Lung (tissue), 12 donors: Measurements from ENCODE around the gene NAXE. TPM values are rescaled to one million over a fixed set of nuclear protein-coding genes. Genes with fewer than 3 reads are reported as not detected.

Experiments used
- ATAC-seq: fragments of 200-7000 bp; cut with Tn5 transposase; one replicate; pipeline ENCODE4 v1.9.1; 2020; ENCODE audit warnings: moderate number of reproducible peaks; ENCODE audit not compliant: insufficient read depth, low FRiP score
- DNase-seq, 3 donors: peaks; one replicate each; pipeline ENCODE4 v3.0.0-alpha.2; 2013 to 2017
- H3K27ac ChIP-seq, 2 donors: one replicate each; pipeline ENCODE4 v1.5.1; 2013; ENCODE audit warnings: mild to moderate bottlenecking in 2 of 2, moderate library complexity in 2 of 2, control low read depth in 1 of 2, inconsistent platforms in 1 of 2, low read depth in 1 of 2, low read length in 1 of 2
- H3K27me3 ChIP-seq, 3 donors: one replicate each; pipeline ENCODE4 v1.5.1; 2013; ENCODE audit warnings: low read length in 2 of 3; ENCODE audit not compliant: control insufficient read depth in 3 of 3, insufficient read depth in 3 of 3
- H3K36me3 ChIP-seq, 4 donors: one replicate each; pipeline ENCODE4 v1.5.1; 2013; ENCODE audit warnings: low read length in 4 of 4, mild to moderate bottlenecking in 1 of 4, moderate library complexity in 1 of 4; ENCODE audit not compliant: control insufficient read depth in 4 of 4, insufficient read depth in 4 of 4
- H3K4me1 ChIP-seq, 5 donors: one replicate each; pipeline ENCODE4 v1.5.1; 2013; ENCODE audit warnings: low read length in 5 of 5, mild to moderate bottlenecking in 2 of 5, moderate library complexity in 1 of 5; ENCODE audit not compliant: control insufficient read depth in 5 of 5, insufficient read depth in 5 of 5
- H3K4me3 ChIP-seq: one replicate; pipeline ENCODE4 v1.5.1; 2013; ENCODE audit warnings: mild to moderate bottlenecking, control low read depth, moderate library complexity
- H3K9ac ChIP-seq, 2 donors: one replicate each; pipeline ENCODE4 v1.5.1; 2013; ENCODE audit warnings: low read length in 2 of 2, control low read depth in 1 of 2; ENCODE audit not compliant: insufficient read depth in 1 of 2
- H3K9me3 ChIP-seq, 4 donors: one replicate each; pipeline ENCODE4 v1.5.1; 2013; ENCODE audit warnings: low read length in 3 of 4, mild to moderate bottlenecking in 1 of 4, moderate library complexity in 1 of 4; ENCODE audit not compliant: control insufficient read depth in 4 of 4, insufficient read depth in 3 of 4
- CTCF ChIP-seq: IDR thresholded peaks from 2 replicates; pipeline ENCODE4 v1.5.1; 2012; ENCODE audit warnings: mild to moderate bottlenecking; ENCODE audit errors: control extremely low read depth, extremely low read depth
- WGBS, 2 donors: extraction: QIAGEN DNeasy Blood & Tissue Kit; methylation state at CpG; one replicate each; pipeline ENCODE4 v1.1.7; 2013; 5-methylcytosine and 5-hydroxymethylcytosine counted together
- polyA plus RNA-seq, 2 donors: library from polyadenylated mRNA; stranded (reverse); fragments of 200-250 nt; gene quantifications; one replicate each; pipeline ENCODE4 v1.2.1, GENCODE V29; 2013
- total RNA-seq, 2 donors: library from RNA; depleted of rRNA in 1 of 2; stranded (reverse); fragments of >200 nt in 1 of 2; gene quantifications; one replicate each; pipeline ENCODE4 v1.2.1, GENCODE V29; 2014 to 2021
- donor health status: control.
- donor health status: control.
- donor health status: Bipolar disorder and iron deficiency.
- donor health status: healthy.
- donor health status: DM: yes; HTN: yes; CAD: no.

NAXE gene
- total and polyA plus RNA-seq, 4 donors, result 38.1 to 95.8 (median 78.8) TPM

- peaks cover 0 to 5% (median 0%) of the 10 kb centered on the region in 4 donors for H3K9me3 ChIP-seq
- TF ChIP-seq CTCF, result no peak
- DNase-seq, result no peak
- ATAC-seq, result no peak
- no peaks in the 10 kb centered on the region for H3K36me3 ChIP-seq
- 3 to 4% methylated on average over 47 to 54 of the region's 55 CpGs for WGBS, 2 donors
- H3K4me3 ChIP-seq, result peak overlapping the region; percentile 34
- no peak overlapping the region for H3K27ac ChIP-seq
- H3K9ac ChIP-seq, result no peak overlapping the region
- peaks cover 0 to 18% (median 3%) of the 10 kb centered on the region in 5 donors for H3K4me1 ChIP-seq
- H3K27me3 ChIP-seq, result peaks cover 5 to 59% (median 41%) of the 10 kb centered on the region in 3 donors
These were observed 33.3 kb downstream of the NAXE start for GRCh38 chr1:156624814-156625435.

GRCh38 chr1:156625436-156626078, 34.0 kb downstream of the NAXE start:
- H3K9me3 ChIP-seq, result peaks cover 0 to 5% (median 0%) of the 10 kb centered on the region in 4 donors
- no peak overlapping the region for H3K27ac ChIP-seq
- ATAC-seq, result peak; percentile 56
- WGBS, 2 donors, result 2 to 3% methylated on average over 45 of the region's 45 CpGs
- H3K4me1 ChIP-seq, result peaks cover 0 to 18% (median 3%) of the 10 kb centered on the region in 5 donors
- no peak overlapping the region for H3K9ac ChIP-seq
- peak; percentile 63 for TF ChIP-seq CTCF
- peak; percentile 51 to 64 (median 60) for DNase-seq
- no peak overlapping the region for H3K4me3 ChIP-seq
- H3K36me3 ChIP-seq, result no peaks in the 10 kb centered on the region
- peaks cover 5 to 56% (median 37%) of the 10 kb centered on the region in 3 donors for H3K27me3 ChIP-seq

GRCh38 chr1:156626079-156626438, 34.5 kb downstream of the NAXE start:
- no peak overlapping the region for H3K27ac ChIP-seq
- peaks cover 0 to 18% (median 3%) of the 10 kb centered on the region in 5 donors for H3K4me1 ChIP-seq
- no peak for TF ChIP-seq CTCF
- DNase-seq (no peak), ATAC-seq (no peak)
- no peak overlapping the region for H3K9ac ChIP-seq
- H3K36me3 ChIP-seq, result no peaks in the 10 kb centered on the region
- 37 to 40% methylated on average over 4 of the region's 4 CpGs for WGBS, 2 donors
- no peak overlapping the region for H3K4me3 ChIP-seq
- H3K27me3 ChIP-seq, result peaks cover 5 to 55% (median 37%) of the 10 kb centered on the region in 3 donors
- H3K9me3 ChIP-seq, result peaks cover 0 to 5% (median 0%) of the 10 kb centered on the region in 4 donors
